GM12878 (cell line): ENCODE data around the gene ZNF335. TPM values are rescaled to one million over a fixed set of nuclear protein-coding genes. Genes with fewer than 3 reads are reported as not detected.

Experiments
- ATAC-seq: fragments of 200-7000 bp; cut with Tn5 transposase; 3 replicates; pipeline ENCODE4 v1.9.1; 2020; ENCODE audit warnings: mild to moderate bottlenecking, moderate library complexity
- BruUV-seq: library from RNA; stranded (reverse); fragments of 400-500 nt; replicated peaks from 2 replicates; lab custom pipeline; 2021; lab: Mats Ljungman, UMichigan
- CTCF ChIA-PET: fragments of 300-600 bp; sonication (Branson Sonifier 250); formaldehyde crosslinking; extraction: SDS; loops from one replicate; lab custom pipeline; 2021; ENCODE audit warnings: inconsistent platforms; lab: Yijun Ruan, JAX
- POLR2A ChIA-PET: fragments of 350-600 bp; formaldehyde crosslinking; extraction: SDS; loops from one replicate; lab custom pipeline; 2021; ENCODE audit warnings: inconsistent platforms; lab: Charles Lee
- RAD21 ChIA-PET: fragments of 300-600 bp; sonication (Branson Sonifier 250); formaldehyde crosslinking; loops from one replicate; lab custom pipeline; 2023; ENCODE audit warnings: antibody characterized with exemption; ENCODE audit not compliant: unreplicated experiment; lab: Charles Lee
- SMC1A ChIA-PET: fragments of 300-600 bp; sonication (Branson Sonifier 250); formaldehyde crosslinking; loops from one replicate; lab custom pipeline; 2023; ENCODE audit not compliant: unreplicated experiment, uncharacterized antibody; lab: Charles Lee
- DNase-seq: peaks from one replicate; pipeline ENCODE4 v3.0.0-alpha.2; 2011; ENCODE audit warnings: low read depth, low spot score
- FAIRE-seq: peaks from 3 replicates; lab custom pipeline; 2011; peaks lifted over from hg19 to GRCh38; lab: Jason Lieb, UNC
- H2AFZ ChIP-seq: 2 replicates; pipeline ENCODE4 v1.6.0; 2011; ENCODE audit warnings: low read depth, low read length, control low read depth; ENCODE audit not compliant: control insufficient read depth
- H3K27ac ChIP-seq: 2 replicates; pipeline ENCODE4 v1.5.1; 2011; ENCODE audit warnings: control low read depth; ENCODE audit not compliant: control insufficient read depth, insufficient read depth
- H3K27me3 ChIP-seq, 2 experiments: replicated peaks in 1 of 2; 2 replicates each; pipeline versions ENCODE4 v1.6.0 to v1.6.1; 2011; ENCODE audit warnings: low read length in 1 of 2; ENCODE audit not compliant: control insufficient read depth in 2 of 2, insufficient read depth in 2 of 2
- H3K36me3 ChIP-seq, 2 experiments: 2 replicates each; pipeline ENCODE4 v1.5.1; 2011; ENCODE audit warnings: low read length in 1 of 2; ENCODE audit not compliant: control insufficient read depth in 2 of 2, insufficient read depth in 2 of 2
- H3K4me1 ChIP-seq: 2 replicates; pipeline ENCODE4 v1.6.1; 2011; ENCODE audit warnings: mild to moderate bottlenecking, low read length, moderate library complexity, mixed read lengths; ENCODE audit not compliant: control insufficient read depth, insufficient read depth
- H3K4me2 ChIP-seq: 2 replicates; pipeline ENCODE4 v1.6.0; 2011; ENCODE audit warnings: control low read depth; ENCODE audit not compliant: control insufficient read depth, insufficient read depth
- H3K4me3 ChIP-seq: fragments of 200-600 bp; sonication (generic); 2 replicates; pipeline ENCODE4 v1.5.1; 2016
- H3K79me2 ChIP-seq: 2 replicates; pipeline ENCODE4 v1.6.0; 2011; ENCODE audit warnings: low read length; ENCODE audit not compliant: control insufficient read depth, insufficient read depth
- H3K9ac ChIP-seq: 2 replicates; pipeline ENCODE4 v1.8.0; 2011; ENCODE audit warnings: low read length, control low read depth, mixed read lengths; ENCODE audit not compliant: control insufficient read depth, insufficient read depth
- H3K9me3 ChIP-seq: replicated peaks from 3 replicates; pipeline ENCODE4 v1.5.1; 2011; ENCODE audit warnings: mild to moderate bottlenecking, low read length; ENCODE audit not compliant: control insufficient read depth, insufficient read depth
- H4K20me1 ChIP-seq: 2 replicates; pipeline ENCODE4 v1.6.0; 2011; ENCODE audit not compliant: control insufficient read depth, insufficient read depth
- MXI1 ChIP-seq: fragments of 150-350 bp; IDR thresholded peaks from 2 replicates; pipeline ENCODE4 v1.6.1; 2011; ENCODE audit warnings: low read depth, mild to moderate bottlenecking, inconsistent platforms, low read length, improper control_type of control experiment
- NBN ChIP-seq: fragments of 450-650 bp; IDR thresholded peaks from 2 replicates; pipeline ENCODE4 v1.6.1; 2016
- NFIC ChIP-seq: IDR thresholded peaks from 2 replicates; pipeline ENCODE4 v1.6.1; 2012; ENCODE audit warnings: low read depth, mild to moderate bottlenecking, inconsistent platforms, low read length, moderate library complexity
- NFYA ChIP-seq: IDR thresholded peaks from 2 replicates; pipeline ENCODE4 v1.6.1; 2011; ENCODE audit warnings: low read depth, mild to moderate bottlenecking, low read length, improper control_type of control experiment, borderline replicate concordance
- PML ChIP-seq: IDR thresholded peaks from 2 replicates; pipeline ENCODE4 v1.6.1; 2012; ENCODE audit warnings: low read length, inconsistent platforms
- POLR2AphosphoS5 ChIP-seq: IDR thresholded peaks from 2 replicates; pipeline ENCODE4 v1.6.1; 2011; ENCODE audit warnings: mild to moderate bottlenecking, low read length, inconsistent platforms
- RAD21 ChIP-seq: IDR thresholded peaks from 2 replicates; pipeline ENCODE4 v1.6.1; 2011; ENCODE audit warnings: mild to moderate bottlenecking, low read depth, low read length, moderate library complexity; ENCODE audit not compliant: insufficient read depth
- RUNX3 ChIP-seq: IDR thresholded peaks from 2 replicates; pipeline ENCODE4 v1.6.1; 2012; ENCODE audit warnings: low read length, inconsistent platforms
- STAT3 ChIP-seq: IDR thresholded peaks from 2 replicates; pipeline ENCODE4 v1.6.1; 2011; ENCODE audit warnings: low read depth, low read length, improper control_type of control experiment
- ZNF207 ChIP-seq: fragments of 450-650 bp; IDR thresholded peaks from 2 replicates; pipeline ENCODE4 v1.6.1; 2014; ENCODE audit warnings: antibody characterized with exemption, mild to moderate bottlenecking, borderline replicate concordance
- WGBS: methylation state at CpG from one replicate; pipeline ENCODE4 v1.1.6; 2016; ENCODE audit warnings: low lambda C conversion rate; ENCODE audit not compliant: insufficient replicate concordance, insufficient coverage; ENCODE audit errors: missing lambda C conversion rate; 5-methylcytosine and 5-hydroxymethylcytosine counted together
- in situ Hi-C: fragments of 300-500 bp; cut with MboI; formaldehyde crosslinking; loops from 9 replicates; pipeline ENCODE4 v1.14.3; 2018; ENCODE audit warnings: mixed read lengths
- intact Hi-C: fragments of 100-400 bp; cut with micrococcal nuclease; formaldehyde crosslinking; loops from one replicate; pipeline ENCODE4 v1.14.2; 2022; ENCODE audit not compliant: unreplicated experiment
- polyA plus RNA-seq, 11 experiments: library from polyadenylated mRNA; depleted of rRNA in 4 of 11; unstranded in 6 of 11; stranded (reverse) in 5 of 11; fragments of >200 nt; fragmentation: Nextera tagmentation in 4 of 11; fragmentation: Illumina TruSeq in 1 of 11; extraction: Ambion mirVana in 4 of 11; extraction: Trizol in 1 of 11; gene quantifications; 1 replicate in 1 of 11; 2 replicates in 10 of 11; pipeline versions ENCODE4 v1.2.1 to v1.2.3, GENCODE V29; 2011 to 2016; ENCODE audit warnings: inconsistent platforms in 2 of 11, missing spikeins in 2 of 11, low read depth in 1 of 11
- total RNA-seq, 4 experiments: library from RNA; depleted of rRNA in 3 of 4; stranded (reverse); fragments of >200 nt in 3 of 4; fragmentation: Illumina TruSeq in 1 of 4; extraction: Trizol in 1 of 4; gene quantifications; 2 replicates each; pipeline versions ENCODE4 v1.2.1 to v1.2.3, GENCODE V29; 2013 to 2021
- TF ChIP-seq, protein P1 (sequence below): fragments of 450-650 bp; IDR thresholded peaks from 2 replicates; pipeline ENCODE4 v1.6.1; 2017; ENCODE audit warnings: mild to moderate bottlenecking, moderate library complexity
- TF ChIP-seq, protein P2 (sequence below): fragments of 450-650 bp; IDR thresholded peaks from 2 replicates; pipeline ENCODE4 v1.6.1; 2018; ENCODE audit warnings: mild to moderate bottlenecking, low read depth, moderate library complexity; ENCODE audit not compliant: partially characterized antibody
- TF ChIP-seq, protein P3 (sequence below): fragments of 450-650 bp; IDR thresholded peaks from 2 replicates; pipeline ENCODE4 v1.6.1; 2017; ENCODE audit warnings: borderline replicate concordance
- TF ChIP-seq, protein P4 (sequence below): fragments of 450-650 bp; IDR thresholded peaks from 2 replicates; pipeline ENCODE4 v1.6.1; 2016; ENCODE audit warnings: mild to moderate bottlenecking

Gene ZNF335
- total and polyA plus RNA-seq, 10 of the 15 experiments (the other 5 are each of a cell fraction or from before 2014, with no cell fraction given): 0.74 to 30.1 (median 14.5) TPM

DNA sequence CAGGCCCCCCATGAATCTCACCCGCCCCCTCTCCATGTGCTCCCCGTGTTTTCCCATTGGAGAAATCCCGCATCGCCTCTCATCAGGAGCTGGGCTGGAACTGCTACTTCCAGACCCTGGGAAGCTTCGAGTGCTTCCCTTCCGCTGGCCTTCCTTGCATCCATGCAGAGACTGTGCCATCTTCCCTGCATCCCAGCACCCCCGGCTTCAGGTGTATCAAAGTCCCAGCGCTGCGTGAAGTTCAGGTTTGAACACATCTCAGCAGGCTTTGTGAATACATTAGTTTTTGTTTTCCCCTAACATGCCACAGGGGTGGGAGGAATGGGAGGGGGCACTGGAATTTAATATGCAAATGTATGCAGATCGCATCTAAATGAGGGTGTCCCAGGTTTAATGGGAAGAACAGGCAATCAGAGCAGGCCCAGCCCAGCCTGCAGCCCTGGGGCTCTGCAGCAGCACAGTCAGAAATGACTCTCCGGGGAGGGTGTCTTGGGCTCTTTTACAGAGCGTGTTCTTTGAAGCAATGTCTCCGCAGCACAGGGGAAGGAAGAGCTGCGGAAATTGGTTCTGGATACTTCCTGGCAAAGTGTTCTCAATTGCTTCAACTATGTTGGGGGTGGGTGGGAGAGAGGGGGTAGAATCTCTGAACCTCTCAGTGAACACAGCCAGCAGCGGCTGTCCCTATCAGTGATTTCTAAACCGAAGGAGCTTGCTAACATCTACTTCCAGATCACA, 28.4 kb upstream of the ZNF335 start:
- no peaks in the 10 kb centered on the region; a peak in 1 of 4 replicates for H3K27me3 ChIP-seq
- H3K36me3 ChIP-seq: no peaks in the 10 kb centered on the region
- ChIA-PET CTCF (interaction anchor here (0.8 to 7.9 kb wide), 7 partner anchors 11 to 349 kb away, joined by 3 to 48 read pairs (median 8); no protein-coding TSS in a partner anchor), SMC1A (no interaction called here), RAD21 (interaction anchor here (1.3 kb wide), 2 partner anchors 13 to 31 kb away, joined by 4 read pairs; no protein-coding TSS in a partner anchor), POLR2A (no interaction called here)
- no TSS peak for BruUV-seq
- no peaks in the 10 kb centered on the region for H3K79me2 ChIP-seq
- in situ Hi-C loops: no loop called here
- H3K4me1 ChIP-seq: peaks cover 24% of the 10 kb centered on the region
- H3K4me2 ChIP-seq: no peak overlapping the region
- no peak overlapping the region for H3K4me3 ChIP-seq
- intact Hi-C loops: no loop called here
- DNase-seq: no peak
- no peak for FAIRE-seq
- 67% methylated on average over 15 of the region's 16 CpGs for WGBS
- H3K9ac ChIP-seq: no peak overlapping the region
- H4K20me1 ChIP-seq: no peaks in the 10 kb centered on the region
- no peaks in the 10 kb centered on the region for H3K9me3 ChIP-seq
- no peak overlapping the region for H2AFZ ChIP-seq
- ATAC-seq: peak; percentile 39; the same call in 1 of the 3 replicates
- no peak overlapping the region for H3K27ac ChIP-seq
- TF ChIP-seq NFYA (no peak), NBN (no peak), RAD21 (no peak), PML (no peak), ZNF207 (no peak), RUNX3 (no peak), POLR2AphosphoS5 (no peak), MXI1 (no peak), NFIC (no peak), STAT3 (no peak)
- TF ChIP-seq, protein P1, sequence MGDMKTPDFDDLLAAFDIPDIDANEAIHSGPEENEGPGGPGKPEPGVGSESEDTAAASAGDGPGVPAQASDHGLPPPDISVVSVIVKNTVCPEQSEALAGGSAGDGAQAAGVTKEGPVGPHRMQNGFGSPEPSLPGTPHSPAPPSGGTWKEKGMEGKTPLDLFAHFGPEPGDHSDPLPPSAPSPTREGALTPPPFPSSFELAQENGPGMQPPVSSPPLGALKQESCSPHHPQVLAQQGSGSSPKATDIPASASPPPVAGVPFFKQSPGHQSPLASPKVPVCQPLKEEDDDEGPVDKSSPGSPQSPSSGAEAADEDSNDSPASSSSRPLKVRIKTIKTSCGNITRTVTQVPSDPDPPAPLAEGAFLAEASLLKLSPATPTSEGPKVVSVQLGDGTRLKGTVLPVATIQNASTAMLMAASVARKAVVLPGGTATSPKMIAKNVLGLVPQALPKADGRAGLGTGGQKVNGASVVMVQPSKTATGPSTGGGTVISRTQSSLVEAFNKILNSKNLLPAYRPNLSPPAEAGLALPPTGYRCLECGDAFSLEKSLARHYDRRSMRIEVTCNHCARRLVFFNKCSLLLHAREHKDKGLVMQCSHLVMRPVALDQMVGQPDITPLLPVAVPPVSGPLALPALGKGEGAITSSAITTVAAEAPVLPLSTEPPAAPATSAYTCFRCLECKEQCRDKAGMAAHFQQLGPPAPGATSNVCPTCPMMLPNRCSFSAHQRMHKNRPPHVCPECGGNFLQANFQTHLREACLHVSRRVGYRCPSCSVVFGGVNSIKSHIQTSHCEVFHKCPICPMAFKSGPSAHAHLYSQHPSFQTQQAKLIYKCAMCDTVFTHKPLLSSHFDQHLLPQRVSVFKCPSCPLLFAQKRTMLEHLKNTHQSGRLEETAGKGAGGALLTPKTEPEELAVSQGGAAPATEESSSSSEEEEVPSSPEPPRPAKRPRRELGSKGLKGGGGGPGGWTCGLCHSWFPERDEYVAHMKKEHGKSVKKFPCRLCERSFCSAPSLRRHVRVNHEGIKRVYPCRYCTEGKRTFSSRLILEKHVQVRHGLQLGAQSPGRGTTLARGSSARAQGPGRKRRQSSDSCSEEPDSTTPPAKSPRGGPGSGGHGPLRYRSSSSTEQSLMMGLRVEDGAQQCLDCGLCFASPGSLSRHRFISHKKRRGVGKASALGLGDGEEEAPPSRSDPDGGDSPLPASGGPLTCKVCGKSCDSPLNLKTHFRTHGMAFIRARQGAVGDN: no peak
- TF ChIP-seq, protein P2, sequence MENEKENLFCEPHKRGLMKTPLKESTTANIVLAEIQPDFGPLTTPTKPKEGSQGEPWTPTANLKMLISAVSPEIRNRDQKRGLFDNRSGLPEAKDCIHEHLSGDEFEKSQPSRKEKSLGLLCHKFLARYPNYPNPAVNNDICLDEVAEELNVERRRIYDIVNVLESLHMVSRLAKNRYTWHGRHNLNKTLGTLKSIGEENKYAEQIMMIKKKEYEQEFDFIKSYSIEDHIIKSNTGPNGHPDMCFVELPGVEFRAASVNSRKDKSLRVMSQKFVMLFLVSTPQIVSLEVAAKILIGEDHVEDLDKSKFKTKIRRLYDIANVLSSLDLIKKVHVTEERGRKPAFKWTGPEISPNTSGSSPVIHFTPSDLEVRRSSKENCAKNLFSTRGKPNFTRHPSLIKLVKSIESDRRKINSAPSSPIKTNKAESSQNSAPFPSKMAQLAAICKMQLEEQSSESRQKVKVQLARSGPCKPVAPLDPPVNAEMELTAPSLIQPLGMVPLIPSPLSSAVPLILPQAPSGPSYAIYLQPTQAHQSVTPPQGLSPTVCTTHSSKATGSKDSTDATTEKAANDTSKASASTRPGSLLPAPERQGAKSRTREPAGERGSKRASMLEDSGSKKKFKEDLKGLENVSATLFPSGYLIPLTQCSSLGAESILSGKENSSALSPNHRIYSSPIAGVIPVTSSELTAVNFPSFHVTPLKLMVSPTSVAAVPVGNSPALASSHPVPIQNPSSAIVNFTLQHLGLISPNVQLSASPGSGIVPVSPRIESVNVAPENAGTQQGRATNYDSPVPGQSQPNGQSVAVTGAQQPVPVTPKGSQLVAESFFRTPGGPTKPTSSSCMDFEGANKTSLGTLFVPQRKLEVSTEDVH: no peak
- TF ChIP-seq, protein P3, sequence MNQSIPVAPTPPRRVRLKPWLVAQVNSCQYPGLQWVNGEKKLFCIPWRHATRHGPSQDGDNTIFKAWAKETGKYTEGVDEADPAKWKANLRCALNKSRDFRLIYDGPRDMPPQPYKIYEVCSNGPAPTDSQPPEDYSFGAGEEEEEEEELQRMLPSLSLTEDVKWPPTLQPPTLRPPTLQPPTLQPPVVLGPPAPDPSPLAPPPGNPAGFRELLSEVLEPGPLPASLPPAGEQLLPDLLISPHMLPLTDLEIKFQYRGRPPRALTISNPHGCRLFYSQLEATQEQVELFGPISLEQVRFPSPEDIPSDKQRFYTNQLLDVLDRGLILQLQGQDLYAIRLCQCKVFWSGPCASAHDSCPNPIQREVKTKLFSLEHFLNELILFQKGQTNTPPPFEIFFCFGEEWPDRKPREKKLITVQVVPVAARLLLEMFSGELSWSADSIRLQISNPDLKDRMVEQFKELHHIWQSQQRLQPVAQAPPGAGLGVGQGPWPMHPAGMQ: no peak
- TF ChIP-seq, protein P4, sequence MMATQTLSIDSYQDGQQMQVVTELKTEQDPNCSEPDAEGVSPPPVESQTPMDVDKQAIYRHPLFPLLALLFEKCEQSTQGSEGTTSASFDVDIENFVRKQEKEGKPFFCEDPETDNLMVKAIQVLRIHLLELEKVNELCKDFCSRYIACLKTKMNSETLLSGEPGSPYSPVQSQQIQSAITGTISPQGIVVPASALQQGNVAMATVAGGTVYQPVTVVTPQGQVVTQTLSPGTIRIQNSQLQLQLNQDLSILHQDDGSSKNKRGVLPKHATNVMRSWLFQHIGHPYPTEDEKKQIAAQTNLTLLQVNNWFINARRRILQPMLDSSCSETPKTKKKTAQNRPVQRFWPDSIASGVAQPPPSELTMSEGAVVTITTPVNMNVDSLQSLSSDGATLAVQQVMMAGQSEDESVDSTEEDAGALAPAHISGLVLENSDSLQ: no peak
